HCT116 (cell line): ENCODE measurements around the gene B4GALNT2. TPM values are rescaled to one million over a fixed set of nuclear protein-coding genes. Genes with fewer than 3 reads are reported as not detected.

Experiments
- ATAC-seq: fragments of 200-7000 bp; cut with Tn5 transposase; 2 replicates; pipeline ENCODE4 v1.9.1; 2020; ENCODE audit warnings: mild to moderate bottlenecking, moderate library complexity
- BruUV-seq: library from RNA; stranded (reverse); fragments of 400-500 nt; replicated peaks from 2 replicates; lab custom pipeline; 2021; lab: Mats Ljungman, UMichigan
- CTCF ChIA-PET: fragments of 300-600 bp; sonication (Branson Sonifier 250); formaldehyde crosslinking; loops from one replicate; lab custom pipeline; 2021; ENCODE audit warnings: antibody characterized with exemption; lab: Charles Lee
- POLR2A ChIA-PET: fragments of 300-600, 350-600 bp; sonication (Branson Sonifier 250); formaldehyde crosslinking; loops from one replicate; lab custom pipeline; 2021; ENCODE audit warnings: antibody characterized with exemption; lab: Charles Lee
- RAD21 ChIA-PET, 2 experiments: fragments of 300-600 bp; sonication (Branson Sonifier 250); formaldehyde crosslinking; loops; one replicate each; lab custom pipeline; 2023; ENCODE audit warnings: low total read pairs in 2 of 2; ENCODE audit not compliant: uncharacterized antibody in 2 of 2, unreplicated experiment in 2 of 2, low non-redundant PET in 1 of 2; lab: Charles Lee
- DNase-seq: peaks from one replicate; pipeline ENCODE4 v3.0.0-alpha.2; 2010; ENCODE audit warnings: low read depth, low spot score
- H2AFZ ChIP-seq: fragments of 200-600 bp; shearing (Covaris generic), sonication (generic); 2 replicates; pipeline ENCODE4 v1.6.1; 2017; ENCODE audit warnings: low read depth, mixed run types, mixed read lengths, antibody characterized with exemption, low read length; ENCODE audit not compliant: poor library complexity, severe bottlenecking
- H3K27ac ChIP-seq: 2 replicates; pipeline ENCODE4 v1.5.1; 2012; ENCODE audit warnings: low read depth, low read length
- H3K27me3 ChIP-seq: fragments of 200-600 bp; sonication (generic); 2 replicates; pipeline ENCODE4 v1.6.1; 2016; ENCODE audit warnings: mixed run types, low read length, mixed read lengths; ENCODE audit not compliant: insufficient read depth
- H3K36me3 ChIP-seq, 2 experiments: fragments of 200-500 bp in 1 of 2; fragments of 200-600 bp in 1 of 2; sonication (Bioruptor generic) in 1 of 2; sonication (generic) in 1 of 2; 2 replicates each; pipeline versions ENCODE4 v1.5.1 to v1.6.1; 2014 to 2016; ENCODE audit warnings: low read length in 2 of 2, inconsistent platforms in 1 of 2, mixed read lengths in 1 of 2, mixed run types in 1 of 2; ENCODE audit not compliant: insufficient read depth in 2 of 2, control insufficient read depth in 1 of 2
- H3K4me1 ChIP-seq, 2 experiments: fragments of 200-600 bp in 1 of 2; sonication (generic) in 1 of 2; 2 replicates each; pipeline versions ENCODE4 v1.5.1 to v1.6.1; 2012 to 2017; ENCODE audit warnings: low read length in 2 of 2, inconsistent platforms in 1 of 2, mild to moderate bottlenecking in 1 of 2, mixed read lengths in 1 of 2, mixed run types in 1 of 2, moderate library complexity in 1 of 2; ENCODE audit not compliant: insufficient read depth in 2 of 2, control insufficient read depth in 1 of 2
- H3K4me2 ChIP-seq: fragments of 200-600 bp; sonication (generic); 2 replicates; pipeline ENCODE4 v1.6.1; 2017; ENCODE audit warnings: mixed run types, low read length, mixed read lengths
- H3K4me3 ChIP-seq, 2 experiments: fragments of 200-600 bp in 1 of 2; sonication (generic) in 1 of 2; replicated peaks in 1 of 2; 2 replicates each; pipeline ENCODE4 v1.5.1; 2011 to 2016; ENCODE audit warnings: low read length in 2 of 2, control low read depth in 1 of 2, low read depth in 1 of 2, mild to moderate bottlenecking in 1 of 2, mixed read lengths in 1 of 2, mixed run types in 1 of 2
- H3K79me2 ChIP-seq: fragments of 200-600 bp; sonication (generic); 2 replicates; pipeline ENCODE4 v1.6.1; 2017; ENCODE audit warnings: mild to moderate bottlenecking, mixed run types, low read length, moderate library complexity, mixed read lengths; ENCODE audit not compliant: insufficient read depth
- H3K9ac ChIP-seq: fragments of 200-600 bp; sonication (generic); 2 replicates; pipeline ENCODE4 v1.6.1; 2016; ENCODE audit warnings: low read length, mixed read lengths
- H3K9me2 ChIP-seq: fragments of 200-600 bp; sonication (generic), shearing (Covaris generic); 2 replicates; pipeline ENCODE4 v1.6.1; 2017; ENCODE audit warnings: mixed run types, mild to moderate bottlenecking, moderate library complexity; ENCODE audit not compliant: insufficient read depth
- H3K9me3 ChIP-seq, 2 experiments: fragments of 200-500 bp in 1 of 2; fragments of 200-600 bp in 1 of 2; sonication (Bioruptor generic) in 1 of 2; sonication (generic) in 1 of 2; 2 replicates each; pipeline ENCODE4 v1.6.1; 2014 to 2017; ENCODE audit warnings: low read length in 2 of 2, mixed read lengths in 2 of 2, inconsistent platforms in 1 of 2, low read depth in 1 of 2, mild to moderate bottlenecking in 1 of 2, mixed run types in 1 of 2, moderate library complexity in 1 of 2; ENCODE audit not compliant: control insufficient read depth in 1 of 2, insufficient read depth in 1 of 2
- H4K20me1 ChIP-seq: fragments of 200-600 bp; sonication (generic), shearing (Covaris generic); 2 replicates; pipeline ENCODE4 v1.6.1; 2017; ENCODE audit warnings: mixed run types, mild to moderate bottlenecking, moderate library complexity; ENCODE audit not compliant: insufficient read depth
- CBX3 ChIP-seq: IDR thresholded peaks from 2 replicates; pipeline ENCODE4 v1.6.1; 2012; ENCODE audit warnings: low read depth
- CEBPB ChIP-seq: IDR thresholded peaks from 2 replicates; pipeline ENCODE4 v1.6.1; 2012; ENCODE audit warnings: low read depth
- EGR1 ChIP-seq: IDR thresholded peaks from 2 replicates; pipeline ENCODE4 v1.6.1; 2012; ENCODE audit warnings: low read depth
- ELF1 ChIP-seq: IDR thresholded peaks from 2 replicates; pipeline ENCODE4 v1.6.1; 2012; ENCODE audit warnings: low read depth, borderline replicate concordance
- EZH2 ChIP-seq: fragments of 200-600 bp; sonication (generic); IDR thresholded peaks from 2 replicates; pipeline ENCODE4 v1.6.1; 2017; ENCODE audit warnings: antibody characterized with exemption, mixed run types
- EZH2phosphoT487 ChIP-seq: fragments of 200-600 bp; IDR thresholded peaks from 2 replicates; pipeline ENCODE4 v1.6.1; 2018; ENCODE audit warnings: antibody characterized with exemption, borderline replicate concordance
- FOSL1 ChIP-seq: IDR thresholded peaks from 2 replicates; pipeline ENCODE4 v1.6.1; 2012; ENCODE audit warnings: low read depth
- JUND ChIP-seq: IDR thresholded peaks from 2 replicates; pipeline ENCODE4 v1.6.1; 2012
- POLR2AphosphoS5 ChIP-seq: IDR thresholded peaks from 2 replicates; pipeline ENCODE4 v1.6.1; 2011; ENCODE audit warnings: mild to moderate bottlenecking, low read depth, low read length, moderate library complexity
- SP1 ChIP-seq: IDR thresholded peaks from 2 replicates; pipeline ENCODE4 v1.6.1; 2012; ENCODE audit warnings: low read depth
- SRF ChIP-seq: IDR thresholded peaks from 2 replicates; pipeline ENCODE4 v1.6.1; 2012; ENCODE audit warnings: low read depth
- TCF7L2 ChIP-seq: IDR thresholded peaks from 2 replicates; pipeline ENCODE4 v1.7.0; 2011; ENCODE audit warnings: borderline replicate concordance, inconsistent platforms; ENCODE audit not compliant: insufficient read depth, insufficient read length; ENCODE audit errors: extremely low read depth
- YY1 ChIP-seq: IDR thresholded peaks from 2 replicates; pipeline ENCODE4 v1.6.1; 2011; ENCODE audit warnings: low read length, low read depth, moderate library complexity, mild to moderate bottlenecking; ENCODE audit not compliant: insufficient replicate concordance; ENCODE audit errors: extremely low read depth
- ZBTB33 ChIP-seq: IDR thresholded peaks from 2 replicates; pipeline ENCODE4 v1.6.1; 2011; ENCODE audit warnings: mild to moderate bottlenecking, low read length, moderate library complexity; ENCODE audit not compliant: insufficient replicate concordance; ENCODE audit errors: extremely low read depth
- ZFX ChIP-seq: fragments of 450-650 bp; IDR thresholded peaks from 2 replicates; pipeline ENCODE4 v1.6.1; 2017
- ZNF274 ChIP-seq: fragments of 200-500 bp; sonication (Bioruptor generic); IDR thresholded peaks from 2 replicates; pipeline ENCODE4 v1.6.1; 2014; ENCODE audit warnings: mild to moderate bottlenecking, low read depth, low read length, inconsistent platforms
- intact Hi-C: fragments of 100-400 bp; cut with micrococcal nuclease; formaldehyde crosslinking; loops from 2 replicates; pipeline ENCODE4 v1.10.0; 2022
- total RNA-seq: library from RNA; stranded (reverse); gene quantifications from one replicate; pipeline ENCODE4 v1.2.1, GENCODE V29; 2021; ENCODE audit not compliant: unreplicated experiment
- TF ChIP-seq, protein P1 (sequence below): IDR thresholded peaks from 2 replicates; pipeline ENCODE4 v1.6.1; 2012
- TF ChIP-seq, protein P2 (sequence below): IDR thresholded peaks from 2 replicates; pipeline ENCODE4 v1.6.1; 2012; ENCODE audit warnings: low read depth
- TF ChIP-seq, protein P3 (sequence below), 3 experiments: fragments of 200-600 bp in 1 of 3; sonication (generic) in 1 of 3; IDR thresholded peaks in 2 of 3; conservative IDR thresholded peaks in 1 of 3; 2 replicates each; pipeline ENCODE4 v1.5.1; 2012 to 2017; ENCODE audit warnings: low read depth in 2 of 3, low read length in 2 of 3, antibody characterized with exemption in 1 of 3, borderline replicate concordance in 1 of 3, control low read depth in 1 of 3, mild to moderate bottlenecking in 1 of 3, mixed read lengths in 1 of 3, mixed run types in 1 of 3, moderate library complexity in 1 of 3; ENCODE audit not compliant: insufficient read depth in 1 of 3
- TF ChIP-seq, protein P4 (sequence below): IDR thresholded peaks from 2 replicates; pipeline ENCODE4 v1.6.1; 2012

Gene B4GALNT2
- total RNA-seq, 1 experiment from 2014 or later = not detected

DNA sequence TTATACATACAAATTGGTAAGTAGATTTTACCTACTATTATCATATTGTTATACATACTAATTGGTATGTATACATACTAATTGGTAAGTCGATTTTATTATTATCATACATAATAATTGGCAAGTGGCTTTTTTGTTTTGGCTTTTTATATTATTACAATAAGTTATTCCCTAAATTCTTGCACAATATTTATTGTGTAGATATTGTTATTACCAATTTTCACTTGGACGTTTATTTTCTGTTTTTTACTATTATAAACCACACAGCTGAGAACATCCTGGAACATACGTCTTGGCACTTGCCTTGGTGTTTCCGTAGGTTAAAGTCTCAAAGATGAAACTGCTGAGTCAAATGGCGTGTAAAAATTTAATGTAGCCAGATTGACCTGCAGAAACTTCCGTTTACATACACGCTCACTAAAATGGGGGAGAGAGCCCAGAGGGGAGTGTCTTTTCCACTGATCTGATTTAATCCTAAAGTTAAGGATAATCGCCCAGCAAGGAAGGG is 58.9 kb downstream of the B4GALNT2 start:
- ATAC-seq (no peak), DNase-seq (no peak)
- intact Hi-C loops = loop anchor here (5.0 kb wide), 3 partner anchors 36 to 299 kb away; partner anchors contain the start of genes ATP5MC1 and UBE2Z
- peak overlapping the region; percentile 76 for H3K9ac ChIP-seq
- H3K4me2 ChIP-seq = peak overlapping the region; percentile 91
- H2AFZ ChIP-seq = peak overlapping the region; percentile 55
- no TSS peak for BruUV-seq
- H3K9me2 ChIP-seq = no peaks in the 10 kb centered on the region
- ChIA-PET POLR2A (interaction anchor here (0.6 to 1.6 kb wide), 5 partner anchors 11 to 366 kb away, joined by 3 to 5 read pairs (median 3); no protein-coding TSS in a partner anchor), CTCF (interaction anchor here (1.0 to 2.1 kb wide), 7 partner anchors 11 to 387 kb away, joined by 3 to 26 read pairs (median 7); no protein-coding TSS in a partner anchor), RAD21 (no interaction called here)
- no peaks in the 10 kb centered on the region for H3K9me3 ChIP-seq
- peak overlapping the region; percentile 54 to 61 for H3K4me3 ChIP-seq
- H3K79me2 ChIP-seq = no peaks in the 10 kb centered on the region
- H3K27ac ChIP-seq = peak overlapping the region; percentile 85
- H3K36me3 ChIP-seq = no peaks in the 10 kb centered on the region
- no peaks in the 10 kb centered on the region for H4K20me1 ChIP-seq
- no peaks in the 10 kb centered on the region for H3K27me3 ChIP-seq
- H3K4me1 ChIP-seq = peaks cover 13 to 41% of the 10 kb centered on the region in 2 experiments; a peak in 3 of 4 replicates
- TF ChIP-seq, protein P1, sequence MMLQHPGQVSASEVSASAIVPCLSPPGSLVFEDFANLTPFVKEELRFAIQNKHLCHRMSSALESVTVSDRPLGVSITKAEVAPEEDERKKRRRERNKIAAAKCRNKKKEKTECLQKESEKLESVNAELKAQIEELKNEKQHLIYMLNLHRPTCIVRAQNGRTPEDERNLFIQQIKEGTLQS = no peak
- TF ChIP-seq EZH2phosphoT487 (no peak), JUND (no peak), ELF1 (no peak), ZFX (no peak), CEBPB (no peak), YY1 (no peak), FOSL1 (no peak), POLR2AphosphoS5 (no peak), TCF7L2 (no peak), EZH2 (no peak), ZBTB33 (no peak), ZNF274 (no peak), EGR1 (no peak), SRF (no peak), SP1 (peak; percentile 39; the same call in 1 of the 2 replicates), CBX3 (no peak)
- TF ChIP-seq, protein P2, sequence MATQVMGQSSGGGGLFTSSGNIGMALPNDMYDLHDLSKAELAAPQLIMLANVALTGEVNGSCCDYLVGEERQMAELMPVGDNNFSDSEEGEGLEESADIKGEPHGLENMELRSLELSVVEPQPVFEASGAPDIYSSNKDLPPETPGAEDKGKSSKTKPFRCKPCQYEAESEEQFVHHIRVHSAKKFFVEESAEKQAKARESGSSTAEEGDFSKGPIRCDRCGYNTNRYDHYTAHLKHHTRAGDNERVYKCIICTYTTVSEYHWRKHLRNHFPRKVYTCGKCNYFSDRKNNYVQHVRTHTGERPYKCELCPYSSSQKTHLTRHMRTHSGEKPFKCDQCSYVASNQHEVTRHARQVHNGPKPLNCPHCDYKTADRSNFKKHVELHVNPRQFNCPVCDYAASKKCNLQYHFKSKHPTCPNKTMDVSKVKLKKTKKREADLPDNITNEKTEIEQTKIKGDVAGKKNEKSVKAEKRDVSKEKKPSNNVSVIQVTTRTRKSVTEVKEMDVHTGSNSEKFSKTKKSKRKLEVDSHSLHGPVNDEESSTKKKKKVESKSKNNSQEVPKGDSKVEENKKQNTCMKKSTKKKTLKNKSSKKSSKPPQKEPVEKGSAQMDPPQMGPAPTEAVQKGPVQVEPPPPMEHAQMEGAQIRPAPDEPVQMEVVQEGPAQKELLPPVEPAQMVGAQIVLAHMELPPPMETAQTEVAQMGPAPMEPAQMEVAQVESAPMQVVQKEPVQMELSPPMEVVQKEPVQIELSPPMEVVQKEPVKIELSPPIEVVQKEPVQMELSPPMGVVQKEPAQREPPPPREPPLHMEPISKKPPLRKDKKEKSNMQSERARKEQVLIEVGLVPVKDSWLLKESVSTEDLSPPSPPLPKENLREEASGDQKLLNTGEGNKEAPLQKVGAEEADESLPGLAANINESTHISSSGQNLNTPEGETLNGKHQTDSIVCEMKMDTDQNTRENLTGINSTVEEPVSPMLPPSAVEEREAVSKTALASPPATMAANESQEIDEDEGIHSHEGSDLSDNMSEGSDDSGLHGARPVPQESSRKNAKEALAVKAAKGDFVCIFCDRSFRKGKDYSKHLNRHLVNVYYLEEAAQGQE = no peak
- TF ChIP-seq, protein P3, sequence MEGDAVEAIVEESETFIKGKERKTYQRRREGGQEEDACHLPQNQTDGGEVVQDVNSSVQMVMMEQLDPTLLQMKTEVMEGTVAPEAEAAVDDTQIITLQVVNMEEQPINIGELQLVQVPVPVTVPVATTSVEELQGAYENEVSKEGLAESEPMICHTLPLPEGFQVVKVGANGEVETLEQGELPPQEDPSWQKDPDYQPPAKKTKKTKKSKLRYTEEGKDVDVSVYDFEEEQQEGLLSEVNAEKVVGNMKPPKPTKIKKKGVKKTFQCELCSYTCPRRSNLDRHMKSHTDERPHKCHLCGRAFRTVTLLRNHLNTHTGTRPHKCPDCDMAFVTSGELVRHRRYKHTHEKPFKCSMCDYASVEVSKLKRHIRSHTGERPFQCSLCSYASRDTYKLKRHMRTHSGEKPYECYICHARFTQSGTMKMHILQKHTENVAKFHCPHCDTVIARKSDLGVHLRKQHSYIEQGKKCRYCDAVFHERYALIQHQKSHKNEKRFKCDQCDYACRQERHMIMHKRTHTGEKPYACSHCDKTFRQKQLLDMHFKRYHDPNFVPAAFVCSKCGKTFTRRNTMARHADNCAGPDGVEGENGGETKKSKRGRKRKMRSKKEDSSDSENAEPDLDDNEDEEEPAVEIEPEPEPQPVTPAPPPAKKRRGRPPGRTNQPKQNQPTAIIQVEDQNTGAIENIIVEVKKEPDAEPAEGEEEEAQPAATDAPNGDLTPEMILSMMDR (IDR thresholded peaks at IDR 0.05 in 2 of 3, conservative IDR thresholded peaks at IDR 0.05 in 1 of 3; ENCODE audit: borderline replicate concordance in 1 of 3, insufficient read depth in 1 of 3, low read depth in 2 of 3, low read length in 2 of 3) = no peak
- TF ChIP-seq, protein P4, sequence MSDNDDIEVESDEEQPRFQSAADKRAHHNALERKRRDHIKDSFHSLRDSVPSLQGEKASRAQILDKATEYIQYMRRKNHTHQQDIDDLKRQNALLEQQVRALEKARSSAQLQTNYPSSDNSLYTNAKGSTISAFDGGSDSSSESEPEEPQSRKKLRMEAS = no peak
